IPS DF 6.9 (cell line): ENCODE measurements around the gene MYL4.
"Not testable (repeated sequence)": the region's sequence is repeated elsewhere in the genome, so short reads cannot be mapped to it uniquely, and the experiment has no call there.

Experiments used
- DNase-seq: peaks from one replicate; pipeline ENCODE4 v3.0.0-alpha.2; 2013; ENCODE audit warnings: low read depth, low spot score
- H3K27ac ChIP-seq: one replicate; pipeline ENCODE4 v1.5.1; 2013; ENCODE audit warnings: low read length, control low read depth
- H3K27me3 ChIP-seq: 2 replicates; pipeline ENCODE4 v1.6.1; 2013; ENCODE audit warnings: mild to moderate bottlenecking, low read length; ENCODE audit not compliant: control insufficient read depth, insufficient read depth
- H3K36me3 ChIP-seq: 2 replicates; pipeline ENCODE4 v1.6.1; 2013; ENCODE audit warnings: low read length; ENCODE audit not compliant: control insufficient read depth, insufficient read depth
- H3K4me1 ChIP-seq: 2 replicates; pipeline ENCODE4 v1.6.1; 2013; ENCODE audit warnings: low read length; ENCODE audit not compliant: control insufficient read depth, insufficient read depth
- H3K4me3 ChIP-seq: 2 replicates; pipeline ENCODE4 v1.5.1; 2013; ENCODE audit warnings: mild to moderate bottlenecking, low read length
- H3K9me3 ChIP-seq: 2 replicates; pipeline ENCODE4 v1.6.1; 2013; ENCODE audit warnings: low read length, inconsistent platforms; ENCODE audit not compliant: control insufficient read depth, insufficient read depth
- WGBS: extraction: QIAGEN DNeasy Blood & Tissue Kit; methylation state at CpG from one replicate; pipeline ENCODE4 v1.1.7; 2013; ENCODE audit warnings: mixed read lengths, missing lambda C conversion rate; ENCODE audit not compliant: insufficient read length, insufficient coverage; 5-methylcytosine and 5-hydroxymethylcytosine counted together

Gene MYL4

GRCh38 chr17:47208744-47209488 is at the start of gene MYL4:
TSS of gene MYL4 (plus strand) at chr17:47209348. CDS start at chr17:47209423, 75 bp downstream.
- Histone ChIP-seq H3K27ac (no peak within 1 kb of the TSS), H3K4me1 (no peaks in the 10 kb centered on the region), H3K4me3 (no peak within 1 kb of the TSS), H3K27me3 (no peaks in the 10 kb centered on the region), H3K36me3 (no peaks in the 10 kb centered on the region), H3K9me3 (no peaks in the 10 kb centered on the region)
- WGBS, result no CpG with 5 or more reads among the region's 6 CpGs
- DNase-seq, result no peak

DNA sequence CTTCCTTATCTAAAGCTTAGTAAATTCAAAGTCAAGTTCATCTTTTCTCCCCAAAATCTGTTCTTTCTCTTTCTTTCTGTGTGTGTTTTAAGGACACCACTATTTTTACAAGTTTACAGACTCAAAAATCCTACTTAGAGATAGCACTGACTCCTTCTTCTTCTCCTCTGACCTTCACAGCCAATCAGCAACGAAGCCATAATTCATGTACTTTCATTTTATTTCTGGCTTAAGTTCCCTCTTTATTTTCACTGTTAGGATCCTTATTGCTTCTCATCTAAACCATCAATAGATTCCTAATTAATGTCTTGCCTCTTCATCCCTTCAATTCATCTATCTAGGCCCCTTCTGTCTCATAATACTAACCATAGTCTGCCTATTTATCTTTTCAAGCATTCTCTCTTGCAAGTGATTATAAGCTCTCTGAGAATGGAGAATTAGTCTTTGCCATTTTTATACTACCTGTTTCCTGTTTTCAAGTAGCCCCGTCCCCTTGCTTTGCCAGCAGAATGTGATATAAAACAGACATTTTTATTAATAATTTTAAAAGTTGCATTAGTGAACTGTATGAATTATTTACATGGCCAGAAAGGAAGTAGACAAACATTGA is 47.0 kb upstream of the MYL4 start:
- H3K4me3 ChIP-seq, result no peak overlapping the region
- no peak for DNase-seq
- WGBS, result no CpG with 5 or more reads among the region's 2 CpGs
- no peaks in the 10 kb centered on the region for H3K4me1 ChIP-seq
- no peaks in the 10 kb centered on the region for H3K9me3 ChIP-seq
- H3K36me3 ChIP-seq, result peaks cover 5% of the 10 kb centered on the region; the same call in 1 of the 2 replicates
- no peak overlapping the region for H3K27ac ChIP-seq
- no peaks in the 10 kb centered on the region for H3K27me3 ChIP-seq

GRCh38 chr17:47164263-47164662 is 44.9 kb upstream of the MYL4 start:
- H3K4me3 ChIP-seq, result no peak overlapping the region
- H3K36me3 ChIP-seq, result peaks cover 6% of the 10 kb centered on the region
- no peaks in the 10 kb centered on the region for H3K9me3 ChIP-seq
- no peaks in the 10 kb centered on the region for H3K4me1 ChIP-seq
- H3K27ac ChIP-seq, result no peak overlapping the region
- DNase-seq, result no peak
- no peaks in the 10 kb centered on the region for H3K27me3 ChIP-seq
- WGBS, result no CpG with 5 or more reads among the region's 5 CpGs

GRCh38 chr17:47165137-47165536 is 44.0 kb upstream of the MYL4 start:
- DNase-seq, result no peak
- peaks cover 3% of the 10 kb centered on the region; the same call in 1 of the 2 replicates for H3K36me3 ChIP-seq
- H3K4me3 ChIP-seq, result no peak overlapping the region
- no CpG with 5 or more reads among the region's 2 CpGs for WGBS
- no peak overlapping the region for H3K27ac ChIP-seq
- no peaks in the 10 kb centered on the region for H3K27me3 ChIP-seq
- no peaks in the 10 kb centered on the region for H3K4me1 ChIP-seq
- H3K9me3 ChIP-seq, result no peaks in the 10 kb centered on the region

DNA sequence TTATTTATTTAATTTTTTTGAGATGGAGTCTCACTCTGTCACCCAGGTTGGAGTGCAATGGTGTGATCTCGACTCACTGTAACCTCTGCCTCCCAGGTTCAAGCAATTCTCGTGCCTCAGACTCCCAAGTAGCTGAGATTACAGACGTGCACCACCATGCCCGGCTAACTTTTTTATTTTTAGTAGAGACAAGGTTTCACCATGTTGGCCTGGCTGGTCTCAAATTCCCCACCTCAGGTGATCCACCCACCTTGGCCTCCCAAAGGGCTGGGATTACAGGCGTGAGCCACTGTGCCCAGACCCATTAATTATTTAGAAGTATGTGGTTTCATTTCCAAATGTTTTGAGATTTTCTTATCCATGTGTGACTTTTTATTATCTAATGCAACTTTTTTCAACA is 42.3 kb upstream of the MYL4 start:
- not testable (repeated sequence) for H3K4me1 ChIP-seq, H3K4me3 ChIP-seq, H3K27me3 ChIP-seq, H3K27ac ChIP-seq, H3K9me3 ChIP-seq, H3K36me3 ChIP-seq, DNase-seq
- no CpG with 5 or more reads among the region's 5 CpGs for WGBS

- H3K36me3 ChIP-seq, result not testable (repeated sequence)
- WGBS, result no CpG with 5 or more reads among the region's 4 CpGs
Measured at GRCh38 chr17:47168896-47169295, 40.3 kb upstream of the MYL4 start.

DNA sequence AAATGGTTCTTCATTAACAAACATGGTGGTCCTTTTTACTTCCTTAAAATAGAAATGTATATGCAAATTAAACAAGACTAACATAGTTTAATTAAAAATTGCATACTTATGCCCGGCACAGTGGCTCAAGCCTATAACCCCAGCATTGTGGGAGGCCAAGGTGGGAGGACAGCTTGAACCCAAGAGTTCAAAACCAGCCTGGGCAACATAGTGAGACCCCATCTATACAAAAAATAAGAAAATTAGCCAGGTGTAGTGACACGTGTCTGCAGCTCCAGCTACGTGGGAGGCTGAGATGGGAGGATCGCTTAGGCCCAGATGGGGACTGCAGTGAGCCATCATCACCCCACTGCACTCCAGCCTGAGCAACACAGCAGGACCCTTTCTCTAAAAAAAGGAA is 38.4 kb upstream of the MYL4 start:
- Histone ChIP-seq H3K9me3 (no peaks in the 10 kb centered on the region), H3K36me3 (peaks cover 3% of the 10 kb centered on the region; the same call in 1 of the 2 replicates), H3K4me3 (no peak overlapping the region), H3K4me1 (no peaks in the 10 kb centered on the region), H3K27me3 (no peaks in the 10 kb centered on the region), H3K27ac (no peak overlapping the region)
- DNase-seq, result no peak
- WGBS, result no CpG with 5 or more reads among the region's 4 CpGs

More at GRCh38 chr17:47168896-47169295, 40.3 kb upstream of the MYL4 start:
- not testable (repeated sequence) for H3K4me3 ChIP-seq, H3K4me1 ChIP-seq, H3K27ac ChIP-seq, H3K27me3 ChIP-seq, H3K9me3 ChIP-seq, DNase-seq

DNA sequence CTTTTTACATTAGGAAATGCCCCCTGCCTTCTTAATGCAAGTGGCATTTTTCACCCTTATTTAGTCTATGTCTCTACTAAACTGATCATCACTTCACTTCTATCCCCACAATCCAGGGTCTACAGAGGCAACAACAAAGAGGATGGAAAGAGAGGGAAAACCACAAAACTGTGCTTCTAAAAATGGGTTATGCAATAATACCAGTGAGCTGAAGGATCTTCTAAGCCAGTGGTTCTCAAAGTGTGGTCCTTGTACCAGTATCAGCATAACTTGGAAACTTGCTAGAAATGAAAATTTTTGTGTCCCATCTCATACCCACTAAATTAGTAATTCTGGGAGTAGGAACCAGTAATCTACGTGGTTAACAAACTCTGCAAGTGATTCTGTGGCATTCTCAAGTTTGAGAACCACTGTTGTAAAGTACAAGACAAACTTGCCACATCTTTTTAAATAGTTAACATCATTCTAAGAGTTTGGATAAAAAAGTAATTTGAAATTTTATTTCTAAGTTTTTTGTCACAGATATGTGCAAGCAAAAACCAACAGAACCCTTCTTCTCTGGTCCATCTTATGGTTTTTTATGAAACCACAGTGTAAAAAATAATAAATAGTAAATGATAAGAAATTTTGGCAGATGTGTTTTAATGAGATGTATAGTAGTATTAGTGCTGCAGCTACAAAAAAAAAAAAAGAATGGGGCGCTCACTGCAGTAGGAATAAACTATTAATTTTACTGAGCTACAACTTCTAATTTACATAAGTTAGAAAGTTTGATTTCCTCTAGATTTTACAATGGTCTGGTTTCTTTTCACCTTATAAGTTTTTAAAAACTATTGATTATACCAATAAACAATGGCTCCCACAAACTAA is 36.2 kb upstream of the MYL4 start:
- no peak for DNase-seq
- WGBS, result no CpG with 5 or more reads among the region's 2 CpGs
- H3K36me3 ChIP-seq, result peaks cover 2% of the 10 kb centered on the region; the same call in 1 of the 2 replicates

DNA sequence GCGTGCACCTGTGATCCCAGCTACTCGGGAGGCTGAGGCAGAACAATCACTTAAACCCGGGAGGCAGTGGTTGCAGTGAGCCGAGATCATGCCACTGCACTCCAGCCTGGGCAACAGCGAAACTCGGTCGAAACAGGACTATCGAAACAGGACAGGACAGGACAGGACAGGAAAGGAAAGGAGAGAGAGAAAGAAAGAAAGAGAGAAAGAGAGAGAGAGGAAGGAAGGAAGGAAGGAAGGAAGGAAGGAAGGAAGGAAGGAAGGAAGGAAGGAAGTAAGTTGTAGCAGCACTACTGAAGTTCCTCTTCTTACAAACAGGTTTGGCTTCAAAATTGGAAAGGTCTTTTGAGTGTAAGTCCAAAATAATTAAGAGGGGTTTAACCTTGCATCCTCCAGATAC is 34.3 kb upstream of the MYL4 start:
- not testable (repeated sequence) for H3K27me3 ChIP-seq, H3K36me3 ChIP-seq, H3K27ac ChIP-seq, DNase-seq, H3K9me3 ChIP-seq, H3K4me3 ChIP-seq, H3K4me1 ChIP-seq
- no CpG with 5 or more reads among the region's 8 CpGs for WGBS

More for the DNA sequence above, 36.2 kb upstream of the MYL4 start:
- Histone ChIP-seq H3K27me3 (no peaks in the 10 kb centered on the region), H3K27ac (no peak overlapping the region), H3K4me1 (no peaks in the 10 kb centered on the region), H3K4me3 (no peak overlapping the region), H3K9me3 (no peaks in the 10 kb centered on the region)

DNA sequence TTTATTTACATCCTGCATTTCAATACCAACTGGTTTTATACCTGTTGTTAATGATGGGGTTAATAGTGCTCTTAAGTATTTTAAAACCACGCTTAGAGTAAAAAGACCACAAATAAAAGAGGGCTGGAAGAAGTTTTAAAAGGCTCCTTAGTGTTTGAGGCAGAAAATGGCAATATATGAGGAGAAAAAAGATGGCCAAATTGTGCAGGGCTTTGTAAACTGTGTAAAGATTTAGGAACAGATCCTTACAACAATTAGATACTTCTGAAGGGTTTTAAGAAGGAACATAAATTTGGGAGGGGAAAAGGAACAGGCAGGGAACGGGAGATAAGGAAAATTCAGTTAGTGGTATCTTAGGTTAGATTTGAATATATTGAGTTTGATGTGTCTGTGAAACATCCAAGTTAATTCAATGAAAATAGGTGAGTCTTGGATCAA is 32.7 kb upstream of the MYL4 start:
- Histone ChIP-seq H3K4me3 (no peak overlapping the region), H3K36me3 (no peaks in the 10 kb centered on the region; the same call in 1 of the 2 replicates), H3K9me3 (no peaks in the 10 kb centered on the region), H3K4me1 (no peaks in the 10 kb centered on the region), H3K27me3 (no peaks in the 10 kb centered on the region), H3K27ac (no peak overlapping the region)
- WGBS, result 100% methylated on average over 1 of the region's 2 CpGs
- no peak for DNase-seq
